HG02623 (cell line): ENCODE measurements around the gene TARDBP.
"Not testable (repeated sequence)": the region's sequence is repeated elsewhere in the genome, so short reads cannot be mapped to it uniquely, and the experiment has no call there.

Source experiments
- ATAC-seq: cut with Tn5 transposase; IDR thresholded peaks from one replicate; pipeline ENCODE4 v1.9.1; 2021; ENCODE audit warnings: moderate library complexity; ENCODE audit not compliant: unreplicated experiment

The TARDBP gene

GRCh38 chr1:11041048-11041447 is 28.6 kb downstream of the TARDBP start:
- no peak for ATAC-seq

DNA sequence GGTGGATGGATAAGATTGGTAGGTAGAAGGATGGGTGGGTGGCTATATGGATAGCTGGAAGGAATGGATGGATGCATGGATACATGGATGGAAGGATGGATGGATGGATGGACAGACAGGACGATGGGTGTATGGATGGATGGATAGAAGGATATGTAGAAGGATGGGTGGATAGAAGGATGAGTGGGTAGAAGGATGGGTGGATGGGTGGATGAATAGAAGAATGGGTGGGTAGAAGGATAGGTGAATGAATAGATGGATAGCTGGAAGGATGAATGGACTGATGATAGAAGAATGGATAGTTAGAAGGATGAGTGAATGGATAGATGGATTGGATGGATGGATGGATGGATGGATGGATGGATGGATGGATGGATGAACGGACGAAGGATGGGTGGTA is 29.6 kb downstream of the TARDBP start:
- no peak for ATAC-seq

GRCh38 chr1:11042995-11043874 is 30.8 kb downstream of the TARDBP start:
- no peak for ATAC-seq

DNA sequence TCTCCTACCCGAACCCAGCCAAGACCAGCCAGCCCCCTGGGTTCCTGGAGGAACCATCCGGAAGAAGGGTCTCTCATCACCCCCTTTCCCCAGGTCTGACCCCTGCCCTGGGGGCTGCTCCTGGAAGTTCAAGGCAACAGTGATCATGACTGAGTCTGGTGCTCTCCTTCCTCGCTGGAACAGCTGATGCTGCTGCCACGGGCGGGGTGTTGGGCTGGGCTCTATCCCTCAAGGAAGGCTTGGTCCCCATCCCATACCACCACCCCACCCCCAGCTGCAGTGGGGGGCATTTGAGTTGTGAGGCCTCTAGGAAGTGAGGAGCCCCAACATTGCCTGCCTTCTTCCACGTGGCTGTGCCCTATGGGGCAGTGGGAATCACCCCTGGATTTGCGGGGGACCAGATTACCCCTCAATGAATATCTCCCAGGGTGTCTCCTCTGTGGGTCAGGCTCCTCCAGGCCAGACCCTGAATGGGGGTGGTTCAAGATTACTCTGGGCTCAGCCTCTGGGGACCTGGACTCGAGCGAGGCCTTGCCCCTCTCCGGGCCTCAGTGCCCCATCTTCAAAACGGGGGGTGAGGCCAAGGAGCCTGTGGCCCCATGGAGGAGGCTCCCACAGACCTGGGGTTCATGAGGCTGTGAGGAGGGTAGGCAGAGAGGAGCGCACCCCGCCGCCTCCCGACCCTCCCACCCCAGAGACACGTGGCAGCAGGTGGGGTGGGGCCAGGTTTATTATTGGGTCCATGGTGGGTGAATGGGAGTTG is 31.8 kb downstream of the TARDBP start:
- ATAC-seq: no peak

GRCh38 chr1:11044849-11045427 is 32.5 kb downstream of the TARDBP start:
- no peak for ATAC-seq

DNA sequence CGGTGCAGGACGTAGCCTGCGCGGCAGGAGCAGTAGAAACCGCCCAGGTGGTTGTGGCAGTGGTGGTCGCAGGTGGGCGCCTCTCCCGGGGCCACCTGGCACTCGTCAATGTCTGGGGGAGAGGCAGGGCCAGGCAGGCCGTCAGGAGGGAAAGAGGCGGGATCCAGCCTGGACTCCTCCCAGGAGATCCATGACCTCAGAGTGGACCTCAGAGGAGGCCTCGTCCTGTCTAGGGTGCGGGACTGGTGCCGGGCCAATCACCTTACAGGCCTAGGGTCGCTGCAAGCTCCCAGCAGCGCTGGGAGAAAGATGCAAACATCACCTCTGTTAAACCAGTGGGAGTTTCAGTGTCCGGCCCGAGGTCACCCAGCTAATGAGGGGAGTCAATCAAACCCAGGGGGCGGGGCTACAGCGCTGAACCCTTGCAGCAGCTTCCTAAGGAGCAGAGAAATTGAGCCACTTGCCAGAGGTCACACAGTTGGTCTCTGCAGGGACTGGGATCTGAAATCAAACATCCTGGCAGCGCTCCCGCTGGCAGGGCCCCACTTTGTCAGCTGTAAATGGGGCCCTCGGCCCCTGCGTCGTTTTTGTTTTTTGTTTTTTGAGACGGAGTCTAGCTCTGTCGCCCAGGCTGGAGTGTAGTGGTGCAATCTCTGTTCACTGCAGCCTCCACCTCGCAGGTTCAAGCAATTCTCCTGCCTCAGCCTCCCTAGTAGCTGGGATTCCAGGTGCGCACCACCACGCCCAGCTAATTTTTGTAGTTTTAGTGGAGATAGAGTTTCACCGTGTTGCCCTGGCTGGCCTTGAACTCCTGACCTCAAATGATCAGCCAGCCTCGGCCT is 33.2 kb downstream of the TARDBP start:
- no peak for ATAC-seq

GRCh38 chr1:11046270-11046566 is 33.8 kb downstream of the TARDBP start:
- no peak for ATAC-seq

GRCh38 chr1:11046625-11047365 is 34.3 kb downstream of the TARDBP start, which contains the start of gene MASP2:
Gene MASP2 (minus strand): TSS chr1:11047239. CDS start chr1:11047207, 32 bp downstream.
- ATAC-seq: no peak

GRCh38 chr1:11051121-11051520 is 38.7 kb downstream of the TARDBP start:
- not testable (repeated sequence) for ATAC-seq

DNA sequence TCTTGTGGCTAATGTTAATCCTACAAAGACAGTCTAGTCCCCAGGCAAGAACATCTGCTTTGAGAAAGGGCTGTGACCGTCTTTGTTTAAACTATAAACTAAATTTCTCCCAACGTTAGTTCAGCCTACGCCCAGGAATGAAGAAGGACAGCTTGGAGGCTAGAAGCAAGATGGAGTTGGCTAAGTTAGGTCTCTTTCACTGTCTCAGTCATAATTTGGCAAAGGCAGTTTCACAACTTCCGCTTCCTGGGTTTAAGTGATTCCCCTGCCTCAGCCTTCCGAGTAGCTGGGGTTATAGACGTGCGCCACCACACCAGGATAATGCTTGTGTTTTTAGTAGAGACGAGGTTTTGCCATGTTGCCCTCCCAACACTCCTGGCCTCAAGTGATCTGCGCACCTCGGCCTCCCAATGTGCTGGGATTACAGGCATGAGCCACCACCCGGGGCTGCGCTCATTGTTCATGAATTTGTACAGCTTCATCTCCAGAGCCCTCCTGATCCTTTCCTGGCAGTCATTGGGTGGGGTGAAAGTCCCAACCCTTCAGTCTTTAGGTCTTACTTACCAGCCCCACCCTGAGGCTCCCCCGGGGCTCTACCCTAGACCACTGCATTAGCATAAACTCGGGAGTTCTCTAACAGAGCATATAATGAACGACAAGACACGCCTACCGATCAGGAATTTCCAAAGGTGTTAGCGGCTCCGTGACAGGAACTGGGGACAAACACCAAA is 39.5 kb downstream of the TARDBP start:
- no peak for ATAC-seq

DNA sequence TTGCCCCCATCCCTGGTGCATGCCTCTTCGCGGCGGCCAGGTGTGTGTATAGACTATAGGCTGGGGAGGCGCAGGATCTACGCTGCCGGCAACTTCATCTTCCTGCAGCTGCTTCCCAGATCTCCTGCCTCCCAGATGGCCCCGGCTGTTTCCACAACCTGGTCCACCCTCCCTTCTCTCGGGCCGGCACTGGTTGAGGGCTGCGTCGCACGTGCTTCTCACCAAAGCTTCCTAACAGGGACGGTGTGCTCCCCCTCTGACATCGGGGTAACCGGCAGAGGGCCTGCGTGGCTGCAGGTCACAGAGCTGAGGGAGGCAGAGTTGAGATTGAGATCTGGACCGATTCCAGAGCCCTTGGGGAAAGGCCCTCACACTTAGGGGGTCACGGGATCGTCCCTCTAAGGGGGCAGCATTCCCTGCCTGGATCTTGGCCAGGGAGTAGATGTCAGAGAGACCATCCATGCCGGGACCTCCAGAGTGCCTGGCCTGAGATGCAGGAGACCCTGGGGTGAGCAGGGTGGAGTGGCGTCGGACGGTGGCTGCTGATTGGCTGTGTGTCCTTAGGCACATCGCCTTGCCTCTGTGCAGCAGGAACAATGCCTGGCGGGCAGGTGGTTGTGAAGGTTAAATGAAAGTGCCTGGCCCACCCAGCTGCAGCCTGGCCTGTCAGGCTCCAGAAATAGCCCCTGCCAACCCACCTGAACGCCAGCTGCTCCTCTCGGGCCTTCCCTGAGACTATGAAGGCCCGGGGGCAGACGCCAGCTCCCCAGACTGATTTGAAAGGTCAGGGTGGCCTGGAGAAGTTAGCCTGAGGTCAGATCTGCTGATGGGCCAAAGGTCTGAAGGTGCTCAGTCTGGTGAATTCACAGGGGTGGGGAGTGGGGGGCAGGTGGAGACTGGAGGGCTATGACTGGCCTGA is 40.6 kb downstream of the TARDBP start:
- ATAC-seq: no peak

- no peak for ATAC-seq
These were observed 41.3 kb downstream of the TARDBP start for GRCh38 chr1:11053758-11054137.

DNA sequence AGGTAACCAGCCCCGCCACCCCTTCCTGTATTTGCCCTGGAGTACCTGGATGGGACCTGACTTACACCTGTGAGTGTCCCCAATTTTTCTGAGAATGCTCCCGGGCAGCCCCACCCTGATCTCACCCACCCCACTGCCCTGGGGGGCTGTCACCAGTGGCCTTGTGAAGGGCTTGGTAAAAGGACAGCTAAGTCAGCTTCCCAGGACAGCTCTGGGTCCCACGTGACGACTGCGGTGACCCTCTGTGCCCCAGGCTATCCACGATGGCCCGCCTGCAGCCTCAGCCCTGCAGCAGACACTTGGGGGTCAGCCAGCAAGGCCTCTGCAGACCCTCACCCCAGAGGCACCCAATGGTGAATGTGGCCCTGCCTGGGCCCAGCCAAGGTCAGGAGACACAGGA is 41.7 kb downstream of the TARDBP start:
- ATAC-seq: no peak

DNA sequence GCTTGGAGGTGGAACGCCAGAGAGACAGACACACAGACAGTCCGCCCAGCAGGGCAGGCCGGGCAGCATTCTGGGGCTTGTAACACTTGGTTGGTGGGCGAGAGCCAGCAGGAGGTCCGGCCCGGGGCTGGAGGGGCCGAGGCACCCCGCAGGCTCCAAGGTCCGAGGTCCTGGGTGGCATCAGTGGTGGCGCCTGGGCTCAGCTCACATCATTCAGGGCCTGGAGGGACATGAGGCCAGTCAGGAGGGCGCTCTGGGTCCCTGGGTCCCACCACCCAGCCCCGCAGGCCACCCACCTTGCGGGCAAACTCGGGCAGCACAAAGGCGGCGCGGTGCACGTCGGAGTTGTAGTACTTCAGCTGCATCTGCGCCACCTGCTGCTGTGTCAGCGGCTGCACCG is 42.2 kb downstream of the TARDBP start:
- no peak for ATAC-seq

- ATAC-seq: no peak
These were observed 43.2 kb downstream of the TARDBP start for GRCh38 chr1:11055676-11056075.

- ATAC-seq: no peak
These were observed 44.0 kb downstream of the TARDBP start for GRCh38 chr1:11056504-11056903.

DNA sequence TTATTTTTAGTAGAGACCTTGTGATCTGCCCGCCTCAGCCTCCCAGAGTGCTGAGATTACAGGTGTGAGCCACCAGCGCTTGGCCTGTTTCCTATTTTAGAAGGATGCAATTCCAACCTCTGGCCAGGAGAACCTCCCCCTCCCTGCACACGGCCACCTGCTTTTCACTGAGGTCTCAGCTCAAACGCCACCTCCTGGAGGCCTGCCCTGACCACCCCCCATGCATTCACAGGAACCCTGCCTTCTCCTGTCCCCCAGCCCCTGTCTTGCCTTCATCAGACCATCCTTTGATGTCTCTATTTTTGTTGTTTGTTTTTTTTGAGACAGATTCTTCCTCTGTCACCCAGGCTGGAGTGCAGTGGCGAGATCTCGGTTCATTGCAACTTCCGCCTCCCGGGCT is 45.0 kb downstream of the TARDBP start:
- no peak for ATAC-seq

- no peak for ATAC-seq
These were observed 45.6 kb downstream of the TARDBP start for GRCh38 chr1:11058026-11058425.
